ENCODE results near the gene RAP1GAP2.
"Not testable (repeated sequence)": the region's sequence is repeated elsewhere in the genome, so short reads cannot be mapped to it uniquely, and the experiment has no call there.

RAP1GAP2 gene

DNA sequence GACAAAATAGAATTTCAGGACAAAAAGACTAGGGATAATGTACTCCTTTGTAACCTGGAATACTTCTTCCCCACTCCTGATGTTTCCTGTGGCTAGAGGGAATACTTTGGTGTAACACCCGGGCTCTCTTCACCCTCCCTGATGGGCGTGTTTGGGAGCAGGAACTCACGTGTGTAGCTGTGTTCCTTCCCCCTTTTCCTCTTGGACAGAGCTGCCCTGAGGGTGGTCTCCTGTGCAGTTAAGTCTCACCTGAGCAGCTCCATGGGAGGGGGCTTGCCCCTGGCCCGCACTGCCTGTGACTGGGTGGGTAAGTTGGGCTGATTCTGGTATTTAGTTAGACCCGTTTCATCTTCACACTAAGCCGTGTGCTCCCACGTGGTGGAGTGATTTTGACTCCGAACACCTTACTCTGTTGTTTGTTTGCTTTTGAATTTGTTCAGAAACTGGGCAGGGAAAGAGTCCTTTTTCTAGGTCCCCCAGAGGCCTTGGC is 179.3 kb downstream of the RAP1GAP2 start:
- no peak for DNase-seq

DNA sequence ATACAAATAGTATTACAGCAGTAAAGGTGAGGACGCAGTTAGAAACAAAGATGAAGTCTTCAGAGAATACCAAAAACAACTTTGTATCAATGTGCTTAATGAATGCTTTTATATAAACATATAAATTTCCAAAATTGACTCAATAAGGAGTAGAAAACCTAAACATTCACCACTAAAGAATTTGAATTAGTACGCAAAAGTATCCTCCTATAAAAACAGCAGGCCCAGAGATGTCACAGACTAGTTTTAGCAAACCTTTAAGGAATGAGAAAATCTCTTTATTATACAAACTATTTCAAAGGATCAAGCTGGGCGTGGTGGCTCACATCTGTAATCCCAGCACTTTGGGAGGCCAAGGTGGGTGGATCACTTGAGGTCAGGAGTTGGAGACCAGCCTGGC is 180.9 kb downstream of the RAP1GAP2 start:
- peak; percentile 47 for DNase-seq

DNA sequence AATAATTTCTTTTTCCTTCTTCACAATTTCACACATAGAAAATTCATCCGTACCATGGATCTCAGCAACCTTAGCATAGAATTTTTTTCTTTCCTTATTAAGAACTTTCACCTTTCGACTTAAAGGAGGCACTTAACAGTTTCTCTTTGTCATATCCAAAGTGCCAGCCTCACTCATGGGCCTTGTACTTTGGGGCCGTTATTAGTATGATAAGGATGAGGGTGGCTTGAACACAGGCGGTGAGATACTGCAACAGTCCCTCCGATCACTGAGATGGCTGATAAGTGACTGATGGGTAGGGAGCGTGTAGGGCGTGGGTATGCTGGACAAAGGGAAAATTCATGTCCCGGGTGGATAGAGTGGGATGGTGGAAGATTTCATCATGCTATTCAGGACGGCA is 181.9 kb downstream of the RAP1GAP2 start:
- DNase-seq: no peak

DNA sequence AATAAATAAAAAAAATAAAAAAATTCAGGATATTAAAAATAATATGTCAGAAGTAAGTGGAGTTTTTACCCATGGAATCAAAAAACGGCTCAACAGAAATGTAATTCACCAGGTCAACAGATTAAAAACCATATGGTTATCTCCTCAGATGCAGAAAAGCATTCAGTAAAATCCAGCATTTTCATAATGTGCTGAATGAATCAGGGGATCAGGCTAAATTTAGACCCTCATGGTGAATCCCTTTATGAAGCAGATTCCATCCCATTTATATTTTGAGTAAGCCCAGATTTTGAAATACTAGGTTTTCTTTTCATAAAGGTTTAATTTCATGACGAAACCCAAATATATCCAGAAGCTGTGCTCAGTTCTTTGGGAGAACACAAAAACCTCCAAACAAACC is 182.8 kb downstream of the RAP1GAP2 start:
- no peak for DNase-seq

DNA sequence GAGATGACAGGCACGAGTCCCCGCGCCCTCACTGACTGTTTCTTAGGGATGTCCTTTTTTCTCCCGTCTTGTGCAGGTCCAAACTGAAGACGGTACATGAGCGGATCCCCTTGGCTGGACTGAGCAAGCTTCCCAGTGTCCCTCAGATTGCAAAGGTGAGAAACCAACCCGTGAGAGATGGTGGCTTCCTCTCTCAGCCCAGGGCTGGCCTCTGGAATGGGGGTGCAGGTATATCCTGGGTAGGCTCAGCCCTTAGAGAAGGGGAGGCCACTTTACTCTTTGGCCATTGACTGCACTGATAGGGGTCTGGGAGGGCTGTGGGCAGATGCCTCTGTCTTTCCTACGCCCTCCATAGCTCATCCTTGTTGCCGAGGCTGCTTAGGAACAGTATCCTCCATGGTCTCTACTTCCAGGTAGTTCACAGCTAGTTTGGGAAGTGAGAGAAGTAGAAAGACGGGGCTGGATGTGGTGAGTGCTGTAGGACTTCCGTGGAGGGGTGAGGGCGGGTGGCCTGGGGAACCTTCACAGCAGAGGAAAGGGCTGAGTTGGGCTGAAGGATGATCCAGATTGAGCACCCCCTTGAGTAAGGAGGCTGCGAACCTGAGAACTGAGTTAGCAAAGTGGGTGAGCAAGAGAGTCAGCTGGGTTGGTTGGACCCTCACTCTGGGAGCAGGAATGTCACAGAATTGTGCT is 184.1 kb downstream of the RAP1GAP2 start:
- DNase-seq: no peak

DNA sequence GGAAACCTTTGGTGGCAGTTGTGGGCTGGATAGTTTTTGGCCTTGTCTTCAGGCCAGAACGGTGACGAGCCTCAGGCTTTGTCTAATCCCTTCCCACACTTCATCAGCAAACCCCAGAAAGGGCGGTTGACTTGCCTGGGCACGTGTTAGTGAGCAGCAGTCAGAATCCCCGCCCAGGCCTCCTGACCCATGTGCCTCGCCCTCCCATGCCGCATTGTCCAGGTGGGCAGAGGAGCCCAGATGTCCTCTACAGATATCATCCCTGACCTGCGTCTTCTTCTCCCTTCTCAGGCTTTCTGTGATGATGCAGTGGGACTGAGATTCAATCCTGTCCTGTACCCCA is 184.6 kb downstream of the RAP1GAP2 start:
- no peak for DNase-seq

DNA sequence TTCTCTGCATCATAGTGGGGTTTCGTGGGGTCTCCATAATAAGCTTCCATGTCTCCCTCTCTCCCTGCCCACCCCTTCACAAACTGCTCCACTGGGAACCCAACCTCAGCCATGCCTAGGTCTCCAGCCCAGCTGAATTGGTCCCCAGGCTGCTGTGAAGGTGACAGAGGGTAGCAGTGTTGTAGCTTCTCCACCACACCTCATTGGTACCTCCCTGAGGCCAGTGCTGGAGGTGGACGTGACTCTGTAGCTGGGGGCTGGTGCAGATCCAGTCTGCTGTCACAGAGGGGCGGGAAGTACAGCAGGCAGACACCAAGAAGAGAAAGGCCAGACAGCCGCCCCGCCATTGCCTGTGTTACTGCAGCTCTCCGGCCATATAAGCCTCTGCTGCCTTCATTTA is 185.1 kb downstream of the RAP1GAP2 start:
- no peak for DNase-seq

DNA sequence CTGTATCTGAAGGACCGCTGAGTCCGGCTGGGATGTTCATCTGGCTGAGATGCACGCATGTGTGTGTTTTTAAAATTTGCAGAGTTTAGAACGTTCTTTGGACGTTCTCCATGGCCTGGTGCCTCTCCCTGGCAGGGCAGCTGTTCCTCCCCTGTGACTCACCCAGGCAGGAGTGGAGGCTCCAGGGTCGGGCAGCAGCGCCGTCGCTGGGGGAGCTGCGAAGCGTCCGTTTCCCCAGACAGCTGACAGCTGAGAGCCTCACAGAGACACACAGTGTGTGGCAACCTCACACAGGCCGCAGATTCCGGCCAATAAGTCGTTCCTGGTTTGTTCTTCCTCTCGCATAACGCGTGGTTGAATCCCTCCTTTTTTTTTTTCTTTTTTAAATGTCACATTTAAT is 186.6 kb downstream of the RAP1GAP2 start:
- peak; percentile 59 for DNase-seq

DNA sequence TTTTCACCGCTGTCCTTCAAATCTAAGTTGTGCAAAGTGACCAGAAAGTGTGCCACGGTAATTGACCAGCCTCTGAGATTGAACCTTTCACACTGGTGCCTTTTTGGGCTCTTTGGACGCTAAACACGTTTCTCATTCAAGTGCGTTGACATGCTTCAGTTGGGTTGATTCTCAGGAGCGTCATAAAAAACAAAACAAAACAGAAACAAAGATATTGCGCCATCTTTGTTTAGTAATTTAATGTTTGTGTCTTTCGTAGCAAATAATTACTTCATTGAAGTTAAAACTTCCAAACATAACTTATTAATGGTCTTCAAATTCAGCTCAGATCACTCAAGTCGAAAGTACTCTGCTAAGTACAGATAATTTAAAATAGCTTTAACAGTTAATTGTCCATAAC is 187.0 kb downstream of the RAP1GAP2 start:
- no peak for DNase-seq

DNA sequence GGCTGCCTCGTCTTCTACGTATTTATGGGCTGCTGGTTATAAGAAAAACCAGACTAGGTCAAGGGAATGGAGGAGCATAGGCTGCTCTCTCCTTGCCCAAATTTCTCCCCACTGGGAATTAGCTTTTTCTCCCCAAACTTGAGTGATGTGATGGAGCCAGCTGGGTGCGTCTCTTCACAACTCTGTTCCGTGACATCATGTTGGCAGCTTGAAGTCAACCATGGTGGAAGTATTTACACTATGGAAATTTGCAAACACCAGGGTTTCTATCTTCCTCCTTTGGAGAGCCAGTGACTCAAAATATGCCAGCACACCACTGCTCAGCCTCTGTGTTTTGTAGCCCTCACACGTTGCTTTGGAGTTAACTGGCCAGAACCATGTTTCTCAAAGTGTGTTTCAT is 189.1 kb downstream of the RAP1GAP2 start:
- no peak for DNase-seq

DNA sequence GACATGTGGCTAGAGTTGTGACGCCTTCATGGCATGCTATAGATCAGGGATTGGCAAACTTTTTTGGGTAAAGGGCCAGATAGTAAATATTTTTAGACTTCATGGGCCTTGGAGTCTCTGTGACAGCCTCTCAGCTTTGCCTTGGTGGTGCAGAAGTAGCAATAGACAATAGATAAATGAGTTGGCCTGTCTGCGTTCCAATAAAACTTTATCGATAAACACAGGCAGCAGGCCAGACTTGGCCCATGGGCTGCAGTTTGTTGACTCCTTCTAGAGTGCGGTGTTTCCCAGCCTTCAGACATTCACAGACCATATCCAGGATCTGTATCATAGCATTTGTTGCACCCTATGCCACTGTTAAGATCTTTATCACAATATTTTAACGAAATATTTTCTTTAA is 190.7 kb downstream of the RAP1GAP2 start:
- DNase-seq: no peak

DNA sequence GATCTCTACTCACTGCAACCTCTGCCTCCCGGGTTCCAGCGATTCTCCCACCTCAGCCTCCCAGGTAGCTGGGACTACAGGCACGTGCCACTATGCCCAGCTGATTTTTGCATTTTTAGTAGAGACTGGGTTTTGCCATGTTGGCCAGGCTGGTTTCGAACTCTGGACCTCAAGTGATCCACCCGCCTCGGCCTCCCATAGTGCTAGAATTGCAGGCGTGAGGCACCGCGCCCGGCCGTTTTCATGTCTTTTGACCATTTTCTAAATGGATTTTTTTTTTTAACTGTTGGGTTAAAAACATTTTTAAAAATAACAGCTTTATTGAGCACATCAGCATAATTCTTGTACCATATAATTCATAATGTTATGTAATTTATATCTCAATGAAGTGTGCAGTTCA is 193.2 kb downstream of the RAP1GAP2 start:
- not testable (repeated sequence) for DNase-seq

DNA sequence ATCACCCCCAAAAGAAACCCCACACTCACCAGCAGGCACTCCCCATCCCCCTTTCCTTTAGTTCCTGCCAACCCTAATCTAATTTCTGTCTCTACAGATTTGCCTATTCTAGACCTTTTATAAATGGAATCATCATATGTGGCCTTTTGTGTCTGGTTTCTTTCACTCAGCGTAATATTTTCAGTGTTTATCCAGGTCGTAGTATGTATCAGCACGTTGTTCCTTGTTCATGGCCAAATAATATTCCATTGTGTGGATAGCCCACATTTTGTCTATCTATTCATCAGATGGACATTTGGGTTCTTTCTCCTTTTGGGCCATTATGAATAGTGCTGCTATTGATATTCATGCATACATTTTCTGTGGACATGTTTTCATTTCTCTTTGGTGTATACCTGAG is 193.6 kb downstream of the RAP1GAP2 start:
- no peak for DNase-seq

DNA sequence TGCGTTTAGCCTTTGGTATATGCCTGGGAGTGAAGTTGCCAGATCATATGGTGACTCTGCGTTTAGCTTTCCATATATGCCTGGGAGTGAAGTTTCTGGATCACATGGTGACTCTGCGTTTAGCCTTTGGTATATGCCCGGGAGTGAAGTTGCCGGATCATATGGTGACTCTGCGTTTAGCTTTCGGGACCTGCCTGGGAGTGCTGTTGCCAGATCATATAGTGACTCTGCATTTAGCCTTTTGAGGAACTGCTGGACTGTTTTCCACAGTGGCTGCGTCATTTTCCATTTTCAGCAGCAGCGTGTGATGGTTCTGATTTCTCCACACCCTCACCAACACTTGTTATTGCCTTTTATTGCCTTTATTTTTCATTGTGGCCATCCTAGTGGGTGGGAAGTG is 194.2 kb downstream of the RAP1GAP2 start:
- no peak for DNase-seq

DNA sequence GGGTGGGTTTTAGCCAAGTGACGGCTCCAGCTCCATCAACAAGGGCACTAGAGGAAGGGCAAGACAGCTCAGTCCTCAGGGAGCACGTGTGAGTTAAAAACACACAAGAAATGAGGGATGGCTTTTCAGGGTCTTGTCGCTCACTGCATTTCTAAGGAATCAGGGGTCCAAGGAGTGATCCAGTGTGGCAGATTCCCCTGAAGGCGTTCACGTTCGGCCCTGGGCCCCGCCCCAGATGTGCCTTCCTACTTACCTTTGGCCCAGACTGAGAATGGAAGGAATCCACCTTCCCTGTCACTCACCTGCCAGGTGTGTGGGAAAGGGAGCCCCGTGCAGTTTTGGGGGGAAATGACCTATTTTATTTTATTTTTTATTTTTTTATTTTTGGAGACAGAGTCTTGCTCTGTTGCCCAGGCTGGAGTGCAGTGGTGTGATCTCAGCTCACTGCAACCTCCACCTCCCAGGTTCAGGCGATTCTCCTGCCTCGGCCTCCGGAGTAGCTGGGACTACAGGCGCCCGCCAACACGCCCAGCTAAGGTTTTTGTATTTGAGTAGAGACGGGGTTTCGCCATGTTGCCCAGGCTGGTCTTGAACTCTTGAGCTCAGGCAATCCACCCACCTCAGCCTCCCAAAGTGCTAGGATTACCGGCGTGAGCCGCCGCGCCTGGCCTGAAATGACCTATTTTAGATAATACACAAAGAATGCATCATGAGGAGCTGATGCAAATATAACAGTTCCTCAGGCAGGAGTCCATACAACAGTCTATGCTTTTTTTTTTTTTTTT is 195.3 kb downstream of the RAP1GAP2 start:
- not testable (repeated sequence) for DNase-seq

DNA sequence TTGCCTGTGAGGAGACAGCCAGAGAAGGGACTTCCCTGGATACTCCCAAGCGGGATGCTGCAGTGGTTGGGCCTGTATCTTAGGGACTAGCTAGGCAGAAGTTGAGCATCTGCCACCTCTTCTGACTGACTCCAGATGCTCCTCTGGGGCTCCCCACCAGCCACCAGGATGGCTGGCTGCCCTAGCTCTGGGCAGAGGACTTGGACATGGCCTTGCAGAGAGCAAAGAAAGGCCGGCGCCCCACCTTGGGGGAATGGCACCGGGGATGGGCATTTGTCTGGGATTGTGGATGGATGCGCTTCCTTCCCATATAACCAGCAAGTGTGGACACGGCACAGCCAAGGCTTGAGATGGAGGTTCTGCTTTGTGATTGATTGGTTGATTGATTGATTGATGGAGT is 198.2 kb downstream of the RAP1GAP2 start:
- DNase-seq: no peak

DNA sequence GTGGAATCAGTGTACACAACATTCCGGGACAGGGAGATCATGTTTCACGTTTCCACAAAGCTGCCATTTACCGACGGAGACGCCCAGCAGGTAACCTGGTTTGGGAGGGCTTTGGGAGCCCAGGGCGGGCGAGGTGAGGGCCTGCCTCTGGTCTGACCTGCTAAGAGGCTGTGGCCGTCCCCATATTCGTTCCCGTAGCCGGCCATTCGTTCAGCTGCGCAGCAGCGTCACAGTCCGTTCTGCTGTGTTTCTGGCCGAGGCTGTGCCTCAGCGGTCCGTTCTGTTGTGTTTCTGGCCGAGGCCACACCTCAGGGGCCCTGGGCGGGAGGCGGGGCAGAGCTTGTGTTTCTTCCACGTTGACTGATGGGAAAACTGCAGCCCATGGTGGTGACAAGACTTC is 199.1 kb downstream of the RAP1GAP2 start:
- no peak for DNase-seq

DNA sequence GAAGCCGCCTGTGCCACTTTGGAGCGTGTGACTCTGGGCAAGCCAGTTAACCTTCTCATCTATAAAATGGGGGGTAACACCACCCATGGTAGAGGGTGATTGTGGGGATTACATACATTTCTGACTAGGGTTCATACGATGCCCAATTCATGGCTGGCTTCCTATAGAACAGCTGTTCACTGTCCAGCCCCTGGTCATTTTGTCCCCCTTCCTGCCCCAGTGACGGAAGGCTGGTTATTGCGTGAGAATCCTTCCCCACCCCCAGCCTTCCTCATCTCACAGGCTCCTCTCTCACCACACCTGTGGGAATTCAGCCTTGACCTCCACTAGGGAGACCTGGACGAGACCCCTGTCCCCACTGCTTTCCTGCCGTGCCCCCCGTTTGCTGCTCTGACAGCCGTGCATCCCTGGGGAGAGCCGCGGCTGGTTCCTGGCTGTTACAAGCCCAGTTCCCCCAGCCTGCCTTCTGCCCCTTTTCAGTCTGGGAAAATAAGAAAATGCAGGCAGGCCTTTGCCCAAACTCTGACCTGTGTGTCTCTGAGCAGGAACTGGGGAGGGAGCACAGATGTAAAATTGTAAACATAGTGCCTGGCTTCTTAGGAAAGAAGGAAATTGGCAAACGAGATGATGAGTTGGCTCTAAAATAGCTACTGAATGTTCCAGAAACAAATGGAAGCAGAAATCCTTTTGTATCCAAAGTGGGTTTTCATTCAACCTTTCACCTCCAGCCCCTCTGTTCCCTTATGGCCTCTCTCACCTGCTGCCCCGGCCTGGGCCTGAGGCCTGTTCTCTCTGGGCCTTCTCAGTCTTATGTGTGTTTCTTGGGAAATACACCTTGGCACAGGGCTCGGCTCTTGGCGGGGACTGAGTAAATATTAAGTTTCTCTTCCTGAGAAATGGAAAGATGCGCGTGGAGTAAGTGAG is 199.9 kb downstream of the RAP1GAP2 start:
- no peak for DNase-seq

DNA sequence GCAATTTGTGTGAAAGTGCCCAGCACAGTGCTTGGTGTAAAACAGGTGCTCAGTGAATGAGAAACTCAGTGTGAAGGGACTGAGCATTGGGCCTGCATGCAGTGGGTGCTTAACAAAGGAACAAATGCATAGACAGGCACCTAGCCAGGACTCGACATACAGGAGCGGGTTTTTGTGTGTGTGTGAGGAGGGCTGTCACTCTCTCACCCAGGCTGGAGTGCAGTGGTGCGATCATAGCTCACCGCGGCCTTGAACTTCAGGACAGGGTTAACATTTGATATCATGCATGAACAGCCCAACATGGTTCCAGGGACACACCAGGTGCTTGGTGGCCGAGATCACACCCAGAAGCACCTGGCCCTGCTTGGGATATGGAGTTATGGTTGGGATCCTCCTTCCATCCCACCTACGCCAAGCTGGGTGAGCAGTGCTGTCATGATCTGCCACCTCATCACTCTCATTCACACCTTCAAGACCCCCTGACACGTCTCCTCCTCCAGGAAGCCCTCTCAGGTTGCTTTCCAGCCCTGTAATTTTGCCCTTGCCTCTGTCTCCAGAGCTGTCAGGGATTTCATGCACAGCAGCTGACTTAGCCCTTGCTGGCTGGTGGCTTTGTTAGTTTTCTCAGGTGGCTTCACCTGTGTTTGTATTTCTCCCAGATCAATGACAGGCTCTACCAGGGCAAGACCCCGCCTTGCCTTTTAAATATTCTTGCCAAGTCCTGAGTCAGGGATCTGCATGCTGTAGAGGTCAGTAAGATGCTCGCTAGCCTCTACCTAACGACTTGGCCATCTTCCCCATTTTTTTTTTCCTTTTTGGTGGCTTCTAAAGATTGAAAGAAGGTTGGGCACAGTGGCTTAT is 200.8 kb downstream of the RAP1GAP2 start:
- DNase-seq: no peak

DNA sequence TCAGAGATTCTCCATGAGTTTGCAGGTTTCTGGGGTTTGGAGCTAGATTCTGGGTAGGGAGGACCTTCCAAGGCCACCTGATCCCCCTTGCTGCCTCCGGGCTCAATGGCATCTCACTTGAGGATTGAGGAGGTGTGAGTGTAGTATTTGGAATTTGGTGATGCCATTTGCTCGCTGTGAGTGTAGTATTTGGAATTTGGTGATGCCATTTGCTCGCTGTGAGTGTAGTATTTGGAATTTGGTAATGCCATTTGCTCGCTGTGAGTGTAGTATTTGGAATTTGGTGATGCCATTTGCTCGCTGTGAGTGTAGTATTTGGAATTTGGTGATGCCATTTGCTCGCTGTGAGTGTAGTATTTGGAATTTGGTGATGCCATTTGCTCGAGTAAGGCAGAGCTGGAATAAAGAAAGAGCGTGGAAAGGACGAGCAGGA is 202.2 kb downstream of the RAP1GAP2 start:
- DNase-seq: peak; percentile 84

DNA sequence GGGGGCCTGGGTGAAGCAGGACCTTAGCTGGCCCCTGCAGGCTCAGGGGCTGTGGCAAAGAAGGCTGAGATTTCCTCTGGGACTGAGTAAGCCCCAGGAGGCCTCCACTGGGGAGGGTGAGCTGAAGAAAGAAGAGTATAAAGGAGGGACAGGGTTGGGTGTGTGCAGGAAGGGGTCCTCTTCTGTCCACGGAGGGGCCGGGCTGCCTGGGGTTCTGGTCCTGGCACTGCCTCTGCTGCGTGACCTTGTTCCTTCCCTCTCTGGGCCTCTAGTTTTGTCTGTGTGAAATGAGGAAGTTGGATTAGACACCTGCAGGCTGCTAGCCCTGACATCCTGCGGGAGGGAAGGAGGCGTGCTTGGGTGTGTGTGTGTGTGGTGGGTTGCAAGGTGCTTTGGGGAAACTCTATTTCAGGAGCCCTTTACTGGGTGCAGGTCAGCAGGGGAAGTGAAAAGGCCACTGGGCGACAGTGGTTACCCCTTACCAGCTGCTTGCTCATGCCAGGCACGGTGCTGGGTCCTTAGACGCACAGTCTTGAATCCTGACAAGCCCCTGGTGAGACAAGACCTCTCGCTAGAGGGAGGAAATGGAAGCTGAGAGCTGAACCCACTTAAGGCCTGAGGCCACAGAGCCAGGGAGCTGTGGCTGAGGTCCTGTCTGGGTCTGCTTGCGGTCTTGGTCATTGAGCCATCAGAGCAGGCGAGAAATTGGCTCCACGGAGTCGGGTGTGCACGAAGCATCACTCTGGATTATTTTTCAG is 206.5 kb downstream of the RAP1GAP2 start:
- no peak for DNase-seq
